ENCODE results near the gene TRIO.

GRCh38 chr5:14266171-14266570 lies 123.0 kb downstream of the TRIO start:
- TF ChIP-seq, protein P1, sequence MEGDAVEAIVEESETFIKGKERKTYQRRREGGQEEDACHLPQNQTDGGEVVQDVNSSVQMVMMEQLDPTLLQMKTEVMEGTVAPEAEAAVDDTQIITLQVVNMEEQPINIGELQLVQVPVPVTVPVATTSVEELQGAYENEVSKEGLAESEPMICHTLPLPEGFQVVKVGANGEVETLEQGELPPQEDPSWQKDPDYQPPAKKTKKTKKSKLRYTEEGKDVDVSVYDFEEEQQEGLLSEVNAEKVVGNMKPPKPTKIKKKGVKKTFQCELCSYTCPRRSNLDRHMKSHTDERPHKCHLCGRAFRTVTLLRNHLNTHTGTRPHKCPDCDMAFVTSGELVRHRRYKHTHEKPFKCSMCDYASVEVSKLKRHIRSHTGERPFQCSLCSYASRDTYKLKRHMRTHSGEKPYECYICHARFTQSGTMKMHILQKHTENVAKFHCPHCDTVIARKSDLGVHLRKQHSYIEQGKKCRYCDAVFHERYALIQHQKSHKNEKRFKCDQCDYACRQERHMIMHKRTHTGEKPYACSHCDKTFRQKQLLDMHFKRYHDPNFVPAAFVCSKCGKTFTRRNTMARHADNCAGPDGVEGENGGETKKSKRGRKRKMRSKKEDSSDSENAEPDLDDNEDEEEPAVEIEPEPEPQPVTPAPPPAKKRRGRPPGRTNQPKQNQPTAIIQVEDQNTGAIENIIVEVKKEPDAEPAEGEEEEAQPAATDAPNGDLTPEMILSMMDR (optimal IDR thresholded peaks at IDR 0.05 in 1 of 3, IDR thresholded peaks at IDR 0.05 in 1 of 3, conservative IDR thresholded peaks at IDR 0.05 in 1 of 3; ENCODE audit: extremely low read depth in 1 of 3, insufficient read depth in 2 of 3, low read length in 3 of 3) = no peak
- TF ChIP-seq EZH2 (IDR thresholded peaks at IDR 0.05; ENCODE audit: low read length) = no peak

Data from keratinocyte (primary cell).